Erythroblast (primary cell): ENCODE data around the gene LYPLA2.

ENCODE experiments used
- GATA1 ChIP-seq: IDR thresholded peaks from 2 replicates; pipeline ENCODE4 v1.6.1; 2011; ENCODE audit warnings: low read depth, mild to moderate bottlenecking, control low read depth, low read length, moderate library complexity
- POLR2A ChIP-seq: IDR thresholded peaks from 2 replicates; pipeline ENCODE4 v1.6.1; 2011; ENCODE audit warnings: mild to moderate bottlenecking, low read length

DNA sequence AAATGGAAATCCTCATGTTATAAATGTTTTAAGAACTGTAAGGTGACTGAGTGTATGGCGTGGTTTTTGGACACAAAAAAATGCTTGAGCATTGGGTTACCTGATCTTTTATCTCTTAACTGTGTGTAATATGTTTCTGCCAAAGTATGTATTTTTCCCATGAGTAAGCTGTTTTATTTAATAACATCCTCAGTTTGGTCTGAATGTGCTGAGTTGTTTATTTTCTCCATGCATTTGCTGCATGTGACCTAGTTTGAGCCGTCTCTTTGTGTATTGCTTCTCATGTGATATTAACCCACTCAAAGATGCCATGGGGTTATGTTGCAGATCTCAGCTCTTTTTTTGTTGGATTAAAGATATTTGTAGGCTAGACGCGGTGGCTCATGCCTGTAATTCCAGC lies 6.1 kb upstream of the LYPLA2 start:
- TF ChIP-seq POLR2A (no peak), GATA1 (no peak)
